Heart left ventricle (tissue), 13 donors: Measurements from ENCODE around the gene SELP.

Experiments used
- CTCF ChIP-seq, 12 donors: fragments of 200-600 bp; sonication (generic) in 4 of 12; IDR thresholded peaks; one replicate each; pipeline versions ENCODE4 v1.5.0 to v1.8.0; 2018 to 2022; ENCODE audit warnings: antibody characterized with exemption in 12 of 12, mild to moderate bottlenecking in 5 of 12
- POLR2A ChIP-seq, 2 donors: fragments of 450-650 bp; IDR thresholded peaks; one replicate each; pipeline ENCODE4 v1.6.1; 2017; ENCODE audit warnings: antibody characterized with exemption in 2 of 2, mild to moderate bottlenecking in 2 of 2, moderate library complexity in 2 of 2
- donor health status: ischemic (EF 13 %, LVEDD 7.1; RV severe dilation, severe dysfunction).
- donor health status: DM: no; HTN: yes; CAD: no.
- donor health status: DM: no; HTN: no; CAD: no.
- donor health status: ischemic (EF 25% LVEDD 6.9; RV normal size, moderate dysfunction).
- donor health status: ischemic (EF 25% LVEDD 5.7; RV mildly dilated, moderate dysfunction).
- donor health status: ischemic (EF 35%, LVEDD 5.7; RV mildly dilated, moderate dysfunction).
- donor health status: nonischemic (EF 11% LVEDD 7.7; RV severe dilation, severe dysfunction).
- donor health status: DM: yes; HTN: yes; CAD: no.
- donor health status: PGD.
- donor health status: ischemic (EF 29% LVEDD 5.4; RV normal size, mild dysfunction).
- donor health status: nonischemic (EF 23%, LVEDD 6.1; RV moderate dilation, normal function).

- TF ChIP-seq POLR2A (IDR thresholded peaks at IDR 0.05): no peak
- TF ChIP-seq CTCF (IDR thresholded peaks at IDR 0.05): no peak
Observed at GRCh38 chr1:169624122-169624521, 5.8 kb downstream of the SELP start.
